GM23248 (cell line): ENCODE measurements around the gene ICE1.

Experiments
- EZH2 ChIP-seq: fragments of 200-600 bp; sonication (generic); IDR thresholded peaks from 2 replicates; pipeline ENCODE4 v1.6.1; 2018; ENCODE audit warnings: antibody characterized with exemption, mild to moderate bottlenecking; ENCODE audit not compliant: insufficient read depth, poor library complexity, severe bottlenecking
- EZH2phosphoT487 ChIP-seq: fragments of 200-600 bp; sonication (generic); IDR thresholded peaks from 2 replicates; pipeline ENCODE4 v1.6.1; 2018; ENCODE audit warnings: antibody characterized with exemption, moderate library complexity, mild to moderate bottlenecking, low read depth; ENCODE audit not compliant: insufficient read depth

DNA sequence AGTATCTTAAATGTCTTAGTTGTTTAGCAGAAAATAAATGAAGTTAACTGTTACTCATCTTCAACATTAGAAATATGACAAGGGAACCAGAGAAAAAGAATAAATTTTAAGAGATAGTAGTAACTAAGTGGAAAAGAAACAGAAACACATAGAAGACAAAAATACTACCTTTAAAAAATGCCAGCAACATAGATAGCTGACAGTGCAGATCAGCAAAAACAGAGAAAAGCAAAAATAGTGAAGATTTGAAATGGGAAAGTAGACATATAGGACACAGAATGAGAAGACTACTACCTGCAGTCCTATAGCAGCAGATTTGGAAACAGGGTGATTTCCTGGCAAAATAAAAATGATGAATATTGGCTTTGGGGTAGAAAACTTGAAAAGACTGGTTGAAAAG is 48.5 kb downstream of the ICE1 start:
- no peak for TF ChIP-seq EZH2phosphoT487
- TF ChIP-seq EZH2 = no peak
